ENCODE data around the gene NEK10.

DNA sequence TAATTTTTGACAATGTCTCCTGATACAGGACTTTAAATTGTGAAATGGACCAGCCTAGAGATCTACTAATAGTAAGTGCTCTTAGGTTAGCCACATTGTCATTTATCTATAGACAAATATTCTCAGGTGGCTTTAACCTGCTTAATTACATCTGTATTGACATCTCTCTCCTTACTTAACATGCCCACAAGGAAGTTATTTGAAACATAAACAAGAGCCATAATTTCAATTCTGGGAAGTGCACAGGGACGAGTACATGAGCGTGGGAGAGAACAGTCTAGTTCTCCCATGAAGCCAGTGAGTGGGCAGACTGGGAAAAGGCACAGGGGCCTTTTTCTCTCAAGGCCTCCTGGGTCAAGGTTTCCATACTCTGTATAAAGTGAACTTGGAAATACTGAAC, 54.2 kb downstream of the NEK10 start:
- TF ChIP-seq, protein P1, sequence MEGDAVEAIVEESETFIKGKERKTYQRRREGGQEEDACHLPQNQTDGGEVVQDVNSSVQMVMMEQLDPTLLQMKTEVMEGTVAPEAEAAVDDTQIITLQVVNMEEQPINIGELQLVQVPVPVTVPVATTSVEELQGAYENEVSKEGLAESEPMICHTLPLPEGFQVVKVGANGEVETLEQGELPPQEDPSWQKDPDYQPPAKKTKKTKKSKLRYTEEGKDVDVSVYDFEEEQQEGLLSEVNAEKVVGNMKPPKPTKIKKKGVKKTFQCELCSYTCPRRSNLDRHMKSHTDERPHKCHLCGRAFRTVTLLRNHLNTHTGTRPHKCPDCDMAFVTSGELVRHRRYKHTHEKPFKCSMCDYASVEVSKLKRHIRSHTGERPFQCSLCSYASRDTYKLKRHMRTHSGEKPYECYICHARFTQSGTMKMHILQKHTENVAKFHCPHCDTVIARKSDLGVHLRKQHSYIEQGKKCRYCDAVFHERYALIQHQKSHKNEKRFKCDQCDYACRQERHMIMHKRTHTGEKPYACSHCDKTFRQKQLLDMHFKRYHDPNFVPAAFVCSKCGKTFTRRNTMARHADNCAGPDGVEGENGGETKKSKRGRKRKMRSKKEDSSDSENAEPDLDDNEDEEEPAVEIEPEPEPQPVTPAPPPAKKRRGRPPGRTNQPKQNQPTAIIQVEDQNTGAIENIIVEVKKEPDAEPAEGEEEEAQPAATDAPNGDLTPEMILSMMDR (conservative IDR thresholded peaks at IDR 0.05; ENCODE audit: low read depth, low read length) = no peak
- TF ChIP-seq EZH2 (IDR thresholded peaks at IDR 0.05; ENCODE audit: borderline replicate concordance, low read depth, low read length, poor library complexity, severe bottlenecking) = no peak
